ENCODE measurements around the gene FSHR.

FSHR gene

DNA sequence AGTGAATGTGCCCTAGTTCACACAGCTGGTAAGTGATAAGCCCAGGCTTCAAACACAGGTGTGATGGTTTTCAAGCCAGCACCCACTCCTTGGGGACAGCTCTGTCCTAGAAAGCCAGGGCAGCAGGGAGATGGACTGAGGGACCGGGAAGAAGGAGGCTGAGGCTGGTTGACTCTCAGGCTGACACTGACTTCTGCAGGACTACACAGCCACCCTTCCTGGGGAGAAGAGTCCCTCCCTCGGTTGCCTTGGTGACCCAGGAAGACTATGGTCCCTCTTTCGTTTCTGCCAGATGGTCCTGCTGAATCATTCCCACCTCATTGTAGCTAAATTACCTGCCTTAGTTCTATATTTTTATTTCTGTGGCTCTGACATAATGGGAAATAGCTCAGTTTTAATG, 11.3 kb upstream of the FSHR start:
- H3K4me3 ChIP-seq (ENCODE audit: low read depth in 1 of 2, low read length in 2 of 2) = no peak overlapping the region
- no peaks in the 10 kb centered on the region for H3K4me1 ChIP-seq (ENCODE audit: insufficient read depth, low read length)
- H3K9me3 ChIP-seq (ENCODE audit: low read length) = no peaks in the 10 kb centered on the region
- no peaks in the 10 kb centered on the region for H3K36me3 ChIP-seq (ENCODE audit: insufficient read depth, low read length)
- H3K27ac ChIP-seq (ENCODE audit: low read depth, low read length) = no peak overlapping the region
- H3K27me3 ChIP-seq (ENCODE audit: control insufficient read depth in 1 of 2, insufficient read depth in 2 of 2, low read length in 2 of 2) = no peaks in the 10 kb centered on the region
- H3K9ac ChIP-seq (ENCODE audit: low read length) = no peak overlapping the region

GRCh38 chr2:49164729-49165128, 10.4 kb upstream of the FSHR start:
- no peaks in the 10 kb centered on the region for H3K9me3 ChIP-seq (ENCODE audit: low read length)
- no peak overlapping the region for H3K4me3 ChIP-seq (ENCODE audit: low read depth in 1 of 2, low read length in 2 of 2)
- no peaks in the 10 kb centered on the region for H3K36me3 ChIP-seq (ENCODE audit: insufficient read depth, low read length)
- H3K27ac ChIP-seq (ENCODE audit: low read depth, low read length) = no peak overlapping the region
- H3K4me1 ChIP-seq (ENCODE audit: insufficient read depth, low read length) = no peaks in the 10 kb centered on the region
- no peak overlapping the region for H3K9ac ChIP-seq (ENCODE audit: low read length)
- H3K27me3 ChIP-seq (ENCODE audit: control insufficient read depth in 1 of 2, insufficient read depth in 2 of 2, low read length in 2 of 2) = no peaks in the 10 kb centered on the region

GRCh38 chr2:49162151-49162550, 7.8 kb upstream of the FSHR start:
- H3K27me3 ChIP-seq (ENCODE audit: control insufficient read depth in 1 of 2, insufficient read depth in 2 of 2, low read length in 2 of 2) = no peaks in the 10 kb centered on the region
- no peak overlapping the region for H3K4me3 ChIP-seq (ENCODE audit: low read depth in 1 of 2, low read length in 2 of 2)
- no peak overlapping the region for H3K27ac ChIP-seq (ENCODE audit: low read depth, low read length)
- H3K9me3 ChIP-seq (ENCODE audit: low read length) = no peaks in the 10 kb centered on the region
- H3K36me3 ChIP-seq (ENCODE audit: insufficient read depth, low read length) = no peaks in the 10 kb centered on the region
- no peak overlapping the region for H3K9ac ChIP-seq (ENCODE audit: low read length)
- H3K4me1 ChIP-seq (ENCODE audit: insufficient read depth, low read length) = no peaks in the 10 kb centered on the region

DNA sequence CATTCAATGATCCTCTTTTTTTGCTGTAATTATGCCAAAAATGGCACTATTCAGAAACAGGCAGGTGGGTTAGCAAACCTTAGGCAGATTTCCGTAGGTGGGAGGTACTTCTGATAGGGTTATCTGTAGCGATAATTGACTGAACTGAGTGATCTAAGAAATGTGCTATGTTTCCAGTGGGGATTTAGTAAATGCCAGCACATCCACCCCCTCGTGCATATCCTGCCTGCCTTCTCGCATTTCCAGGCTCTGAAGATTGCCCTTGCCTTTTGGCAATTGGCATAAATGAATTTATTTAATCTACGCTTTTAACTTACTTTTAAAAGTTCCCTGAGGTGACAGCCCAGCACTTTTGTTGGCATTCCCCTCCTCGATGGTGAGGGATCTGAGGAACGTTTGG, 576 bp upstream of the FSHR start:
- no peak overlapping the region for H3K27ac ChIP-seq (ENCODE audit: low read depth, low read length)
- no peaks in the 10 kb centered on the region for H3K4me1 ChIP-seq (ENCODE audit: insufficient read depth, low read length)
- no peak overlapping the region for H3K4me3 ChIP-seq (ENCODE audit: low read depth in 1 of 2, low read length in 2 of 2)
- H3K9me3 ChIP-seq (ENCODE audit: low read length) = no peaks in the 10 kb centered on the region
- H3K36me3 ChIP-seq (ENCODE audit: insufficient read depth, low read length) = no peaks in the 10 kb centered on the region
- no peak overlapping the region for H3K9ac ChIP-seq (ENCODE audit: low read length)
- H3K27me3 ChIP-seq (ENCODE audit: control insufficient read depth in 1 of 2, insufficient read depth in 2 of 2, low read length in 2 of 2) = no peaks in the 10 kb centered on the region

GRCh38 chr2:49153252-49153651, 1.1 kb downstream of the FSHR start:
- H3K27me3 ChIP-seq (ENCODE audit: control insufficient read depth in 1 of 2, insufficient read depth in 2 of 2, low read length in 2 of 2) = no peaks in the 10 kb centered on the region
- H3K27ac ChIP-seq (ENCODE audit: low read depth, low read length) = no peak overlapping the region
- no peaks in the 10 kb centered on the region for H3K4me1 ChIP-seq (ENCODE audit: insufficient read depth, low read length)
- H3K9me3 ChIP-seq (ENCODE audit: low read length) = no peaks in the 10 kb centered on the region
- H3K4me3 ChIP-seq (ENCODE audit: low read depth in 1 of 2, low read length in 2 of 2) = no peak overlapping the region
- no peak overlapping the region for H3K9ac ChIP-seq (ENCODE audit: low read length)
- H3K36me3 ChIP-seq (ENCODE audit: insufficient read depth, low read length) = no peaks in the 10 kb centered on the region

DNA sequence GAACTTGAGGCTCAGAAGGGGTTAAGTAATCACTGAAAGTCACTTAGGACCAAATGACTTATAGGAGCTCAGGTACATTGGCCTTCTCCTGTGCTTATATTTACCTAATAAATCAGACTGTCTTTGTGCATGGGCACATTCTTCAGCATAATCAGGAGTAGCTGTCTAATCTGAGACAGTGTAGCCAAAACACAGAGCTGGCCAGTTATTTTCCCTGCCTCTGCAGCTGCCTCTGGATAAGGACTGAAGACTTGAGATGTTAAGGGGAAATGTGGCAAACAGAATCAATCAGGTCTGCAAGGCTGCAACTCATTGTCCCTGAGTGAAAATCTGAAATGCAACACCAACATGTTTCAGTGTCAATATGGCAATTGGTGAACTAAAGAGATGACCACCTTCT, 1.5 kb downstream of the FSHR start:
- Histone ChIP-seq H3K36me3 (ENCODE audit: insufficient read depth, low read length) (no peaks in the 10 kb centered on the region), H3K4me3 (ENCODE audit: low read depth in 1 of 2, low read length in 2 of 2) (no peak overlapping the region), H3K9ac (ENCODE audit: low read length) (no peak overlapping the region), H3K27ac (ENCODE audit: low read depth, low read length) (no peak overlapping the region), H3K4me1 (ENCODE audit: insufficient read depth, low read length) (no peaks in the 10 kb centered on the region), H3K9me3 (ENCODE audit: low read length) (no peaks in the 10 kb centered on the region), H3K27me3 (ENCODE audit: control insufficient read depth in 1 of 2, insufficient read depth in 2 of 2, low read length in 2 of 2) (no peaks in the 10 kb centered on the region)

DNA sequence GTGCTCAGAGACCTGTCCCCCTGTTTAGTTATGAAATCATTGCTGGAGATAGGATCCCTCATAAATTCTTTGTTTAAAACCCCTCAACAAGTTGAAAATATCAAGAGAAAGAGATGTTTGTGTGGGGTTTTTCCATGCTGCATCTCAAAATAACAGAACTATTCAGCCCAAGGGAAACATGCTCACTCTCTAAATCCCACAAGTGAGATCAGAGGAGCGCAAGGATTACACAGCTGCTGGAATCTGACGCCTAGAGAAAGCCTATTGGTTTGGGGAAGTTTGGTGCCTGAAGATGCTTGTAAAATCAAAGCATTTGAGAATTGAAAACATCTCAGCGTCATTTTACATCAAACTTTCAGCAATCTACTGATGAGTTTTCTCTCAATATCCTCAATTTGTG, 7.9 kb downstream of the FSHR start:
- H3K9me3 ChIP-seq (ENCODE audit: low read length) = no peaks in the 10 kb centered on the region
- H3K27me3 ChIP-seq (ENCODE audit: control insufficient read depth in 1 of 2, insufficient read depth in 2 of 2, low read length in 2 of 2) = no peaks in the 10 kb centered on the region
- H3K36me3 ChIP-seq (ENCODE audit: insufficient read depth, low read length) = no peaks in the 10 kb centered on the region
- H3K4me3 ChIP-seq (ENCODE audit: low read depth in 1 of 2, low read length in 2 of 2) = no peak overlapping the region
- H3K9ac ChIP-seq (ENCODE audit: low read length) = no peak overlapping the region
- H3K4me1 ChIP-seq (ENCODE audit: insufficient read depth, low read length) = no peaks in the 10 kb centered on the region
- H3K27ac ChIP-seq (ENCODE audit: low read depth, low read length) = no peak overlapping the region

- no peak overlapping the region for H3K9ac ChIP-seq (ENCODE audit: low read length)
Observed at GRCh38 chr2:49131801-49132200, 22.5 kb downstream of the FSHR start.

GRCh38 chr2:49129034-49129433, 25.3 kb downstream of the FSHR start:
- Histone ChIP-seq H3K9me3 (ENCODE audit: low read length) (no peaks in the 10 kb centered on the region), H3K36me3 (ENCODE audit: insufficient read depth, low read length) (no peaks in the 10 kb centered on the region), H3K27ac (ENCODE audit: low read depth, low read length) (no peak overlapping the region), H3K4me1 (ENCODE audit: insufficient read depth, low read length) (no peaks in the 10 kb centered on the region), H3K9ac (ENCODE audit: low read length) (no peak overlapping the region), H3K4me3 (ENCODE audit: low read depth in 1 of 2, low read length in 2 of 2) (no peak overlapping the region), H3K27me3 (ENCODE audit: control insufficient read depth in 1 of 2, insufficient read depth in 2 of 2, low read length in 2 of 2) (no peaks in the 10 kb centered on the region)

More at GRCh38 chr2:49131801-49132200, 22.5 kb downstream of the FSHR start:
- Histone ChIP-seq H3K36me3 (ENCODE audit: insufficient read depth, low read length) (no peaks in the 10 kb centered on the region), H3K4me3 (ENCODE audit: low read depth in 1 of 2, low read length in 2 of 2) (no peak overlapping the region), H3K27me3 (ENCODE audit: control insufficient read depth in 1 of 2, insufficient read depth in 2 of 2, low read length in 2 of 2) (no peaks in the 10 kb centered on the region), H3K9me3 (ENCODE audit: low read length) (no peaks in the 10 kb centered on the region), H3K4me1 (ENCODE audit: insufficient read depth, low read length) (no peaks in the 10 kb centered on the region), H3K27ac (ENCODE audit: low read depth, low read length) (no peak overlapping the region)

GRCh38 chr2:49123600-49123999, 30.7 kb downstream of the FSHR start:
- Histone ChIP-seq H3K36me3 (ENCODE audit: insufficient read depth, low read length) (no peaks in the 10 kb centered on the region), H3K9me3 (ENCODE audit: low read length) (no peaks in the 10 kb centered on the region), H3K9ac (ENCODE audit: low read length) (no peak overlapping the region), H3K27me3 (ENCODE audit: control insufficient read depth in 1 of 2, insufficient read depth in 2 of 2, low read length in 2 of 2) (no peaks in the 10 kb centered on the region), H3K4me3 (ENCODE audit: low read depth in 1 of 2, low read length in 2 of 2) (no peak overlapping the region), H3K27ac (ENCODE audit: low read depth, low read length) (no peak overlapping the region), H3K4me1 (ENCODE audit: insufficient read depth, low read length) (no peaks in the 10 kb centered on the region)

DNA sequence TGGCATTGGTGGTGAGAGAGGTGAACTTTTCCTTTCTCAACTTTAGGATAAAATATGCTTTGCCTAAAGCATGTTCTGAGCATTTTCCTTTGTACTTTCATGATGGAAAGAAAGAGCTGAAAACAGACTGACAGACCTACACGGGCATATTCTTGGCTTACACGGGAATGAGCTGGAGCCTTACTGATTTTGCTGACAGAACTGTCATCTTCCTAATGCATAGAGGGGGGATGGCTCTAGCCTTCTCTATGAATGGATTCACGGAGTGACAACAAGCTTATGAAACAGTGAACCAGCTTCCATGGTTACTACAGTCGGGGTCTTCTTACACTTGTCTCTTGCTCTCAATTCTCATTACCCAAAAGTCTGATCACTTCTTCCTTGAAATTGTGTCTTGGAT, 32.2 kb downstream of the FSHR start:
- H3K9ac ChIP-seq (ENCODE audit: low read length) = no peak overlapping the region
- no peak overlapping the region for H3K4me3 ChIP-seq (ENCODE audit: low read depth in 1 of 2, low read length in 2 of 2)
- no peaks in the 10 kb centered on the region for H3K36me3 ChIP-seq (ENCODE audit: insufficient read depth, low read length)
- H3K4me1 ChIP-seq (ENCODE audit: insufficient read depth, low read length) = no peaks in the 10 kb centered on the region
- no peaks in the 10 kb centered on the region for H3K9me3 ChIP-seq (ENCODE audit: low read length)
- H3K27me3 ChIP-seq (ENCODE audit: control insufficient read depth in 1 of 2, insufficient read depth in 2 of 2, low read length in 2 of 2) = no peaks in the 10 kb centered on the region
- no peak overlapping the region for H3K27ac ChIP-seq (ENCODE audit: low read depth, low read length)

- Histone ChIP-seq H3K36me3 (ENCODE audit: insufficient read depth, low read length) (no peaks in the 10 kb centered on the region), H3K4me1 (ENCODE audit: insufficient read depth, low read length) (no peaks in the 10 kb centered on the region), H3K9ac (ENCODE audit: low read length) (no peak overlapping the region), H3K27me3 (ENCODE audit: control insufficient read depth in 1 of 2, insufficient read depth in 2 of 2, low read length in 2 of 2) (no peaks in the 10 kb centered on the region), H3K27ac (ENCODE audit: low read depth, low read length) (no peak overlapping the region), H3K4me3 (ENCODE audit: low read depth in 1 of 2, low read length in 2 of 2) (no peak overlapping the region), H3K9me3 (ENCODE audit: low read length) (no peaks in the 10 kb centered on the region)
Observed at GRCh38 chr2:49113046-49113445, 41.3 kb downstream of the FSHR start.

All from muscle layer of colon (tissue), 2 donors.